Astrocyte (in vitro differentiated cells and primary cell): Measurements from ENCODE around the gene PODXL. TPM values are rescaled to one million over a fixed set of nuclear protein-coding genes. Genes with fewer than 3 reads are reported as not detected.

Experiments used
- DNase-seq: peaks from one replicate; pipeline ENCODE4 v3.0.0-alpha.2; 2010; ENCODE audit warnings: low read depth
- FAIRE-seq: peaks from 2 replicates; lab custom pipeline; 2011; peaks lifted over from hg19 to GRCh38; lab: Jason Lieb, UNC
- H2AFZ ChIP-seq: 2 replicates; pipeline ENCODE4 v1.6.0; 2012; ENCODE audit warnings: low read depth, low read length, inconsistent platforms
- H3K27ac ChIP-seq: 2 replicates; pipeline ENCODE4 v1.5.1; 2011; ENCODE audit warnings: low read depth, low read length, inconsistent platforms
- H3K27me3 ChIP-seq: 2 replicates; pipeline ENCODE4 v1.6.0; 2011; ENCODE audit warnings: low read length, inconsistent platforms; ENCODE audit not compliant: insufficient read depth
- H3K36me3 ChIP-seq: 2 replicates; pipeline ENCODE4 v1.5.1; 2011; ENCODE audit warnings: low read length, inconsistent platforms; ENCODE audit not compliant: insufficient read depth
- H3K4me1 ChIP-seq: 2 replicates; pipeline ENCODE4 v1.5.1; 2011; ENCODE audit warnings: low read length, inconsistent platforms; ENCODE audit not compliant: insufficient read depth
- H3K4me2 ChIP-seq: 2 replicates; pipeline ENCODE4 v1.6.0; 2012; ENCODE audit warnings: low read length, inconsistent platforms
- H3K4me3 ChIP-seq: 2 replicates; pipeline ENCODE4 v1.5.1; 2011; ENCODE audit warnings: low read depth, mild to moderate bottlenecking, low read length, inconsistent platforms; ENCODE audit not compliant: insufficient read depth
- H3K79me2 ChIP-seq: 2 replicates; pipeline ENCODE4 v1.6.0; 2012; ENCODE audit warnings: mild to moderate bottlenecking, low read length, inconsistent platforms; ENCODE audit not compliant: insufficient read depth
- H3K9ac ChIP-seq: 2 replicates; pipeline ENCODE4 v1.6.0; 2012; ENCODE audit warnings: mild to moderate bottlenecking, low read length, inconsistent platforms
- H3K9me3 ChIP-seq: 2 replicates; pipeline ENCODE4 v1.5.1; 2012; ENCODE audit warnings: low read depth, mild to moderate bottlenecking, low read length, inconsistent platforms; ENCODE audit not compliant: insufficient read depth
- H4K20me1 ChIP-seq: 2 replicates; pipeline ENCODE4 v1.6.0; 2012; ENCODE audit warnings: low read length, inconsistent platforms; ENCODE audit not compliant: insufficient read depth
- H3K27ac Mint-ChIP-seq: one replicate; pipeline ENCODE4 v1.8.0; 2021; ENCODE audit warnings: mild to moderate bottlenecking, mixed read lengths; ENCODE audit not compliant: unreplicated experiment
- H3K27me3 Mint-ChIP-seq: one replicate; pipeline ENCODE4 v1.8.0; 2021; ENCODE audit warnings: low read depth, mixed read lengths; ENCODE audit not compliant: unreplicated experiment
- H3K36me3 Mint-ChIP-seq: one replicate; pipeline ENCODE4 v1.8.0; 2021; ENCODE audit warnings: low read depth, mixed read lengths; ENCODE audit not compliant: unreplicated experiment
- H3K4me1 Mint-ChIP-seq: one replicate; pipeline ENCODE4 v1.8.0; 2021; ENCODE audit warnings: low read depth, mixed read lengths; ENCODE audit not compliant: unreplicated experiment
- H3K4me3 Mint-ChIP-seq: one replicate; pipeline ENCODE4 v1.8.0; 2021; ENCODE audit warnings: mild to moderate bottlenecking, moderate library complexity, mixed read lengths; ENCODE audit not compliant: unreplicated experiment
- H3K9me3 Mint-ChIP-seq: one replicate; pipeline ENCODE4 v1.8.0; 2021; ENCODE audit warnings: mild to moderate bottlenecking, mixed read lengths; ENCODE audit not compliant: unreplicated experiment
- EZH2 ChIP-seq: IDR thresholded peaks from 2 replicates; pipeline ENCODE4 v1.6.1; 2012; ENCODE audit warnings: mild to moderate bottlenecking, low read length, inconsistent platforms; ENCODE audit not compliant: insufficient read depth
- total RNA-seq: library from RNA; stranded (reverse); gene quantifications from 2 replicates; pipeline ENCODE4 v1.2.1, GENCODE V29; 2021
- TF ChIP-seq, protein P1 (sequence below): IDR thresholded peaks from 2 replicates; pipeline ENCODE4 v1.5.1; 2011; ENCODE audit warnings: low read depth, mild to moderate bottlenecking, inconsistent platforms, low read length, moderate library complexity; ENCODE audit not compliant: insufficient read depth

The PODXL gene
- total RNA-seq, 1 donor from 2014 or later = 47.1 TPM

DNA sequence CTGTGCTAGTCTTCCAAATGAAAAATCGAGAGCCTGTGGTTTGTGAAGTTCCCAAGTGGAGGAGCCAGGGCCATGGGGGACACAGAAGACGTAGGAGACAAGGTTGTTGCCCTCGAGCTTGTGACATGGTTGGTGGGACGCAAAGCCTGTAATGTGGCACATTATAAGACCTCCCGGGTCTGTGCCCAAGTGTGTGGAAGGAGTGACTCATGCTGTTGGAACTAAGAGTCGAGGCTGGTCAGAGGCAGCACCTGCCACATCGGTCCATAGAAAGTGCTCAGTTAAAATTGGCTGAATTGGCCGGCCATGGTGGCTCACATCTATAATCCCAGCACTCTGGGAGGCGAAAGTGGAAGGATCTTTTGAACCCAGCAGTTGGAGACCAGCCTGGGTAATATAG lies 27.0 kb upstream of the PODXL start:
- Histone ChIP-seq H3K9me3 (no peaks in the 10 kb centered on the region), H3K79me2 (no peaks in the 10 kb centered on the region), H3K4me3 (no peak overlapping the region), H3K4me1 (no peaks in the 10 kb centered on the region), H2AFZ (no peak overlapping the region), H4K20me1 (no peaks in the 10 kb centered on the region), H3K36me3 (no peaks in the 10 kb centered on the region), H3K4me2 (no peak overlapping the region), H3K27ac (no peak overlapping the region), H3K9ac (no peak overlapping the region), H3K27me3 (no peaks in the 10 kb centered on the region)
- no peaks in the 10 kb centered on the region for H3K36me3 Mint-ChIP-seq
- FAIRE-seq (no peak), DNase-seq (no peak)
- TF ChIP-seq, protein P1, sequence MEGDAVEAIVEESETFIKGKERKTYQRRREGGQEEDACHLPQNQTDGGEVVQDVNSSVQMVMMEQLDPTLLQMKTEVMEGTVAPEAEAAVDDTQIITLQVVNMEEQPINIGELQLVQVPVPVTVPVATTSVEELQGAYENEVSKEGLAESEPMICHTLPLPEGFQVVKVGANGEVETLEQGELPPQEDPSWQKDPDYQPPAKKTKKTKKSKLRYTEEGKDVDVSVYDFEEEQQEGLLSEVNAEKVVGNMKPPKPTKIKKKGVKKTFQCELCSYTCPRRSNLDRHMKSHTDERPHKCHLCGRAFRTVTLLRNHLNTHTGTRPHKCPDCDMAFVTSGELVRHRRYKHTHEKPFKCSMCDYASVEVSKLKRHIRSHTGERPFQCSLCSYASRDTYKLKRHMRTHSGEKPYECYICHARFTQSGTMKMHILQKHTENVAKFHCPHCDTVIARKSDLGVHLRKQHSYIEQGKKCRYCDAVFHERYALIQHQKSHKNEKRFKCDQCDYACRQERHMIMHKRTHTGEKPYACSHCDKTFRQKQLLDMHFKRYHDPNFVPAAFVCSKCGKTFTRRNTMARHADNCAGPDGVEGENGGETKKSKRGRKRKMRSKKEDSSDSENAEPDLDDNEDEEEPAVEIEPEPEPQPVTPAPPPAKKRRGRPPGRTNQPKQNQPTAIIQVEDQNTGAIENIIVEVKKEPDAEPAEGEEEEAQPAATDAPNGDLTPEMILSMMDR = no peak
- TF ChIP-seq EZH2 = no peak
- peaks cover 2% of the 10 kb centered on the region for H3K4me1 Mint-ChIP-seq
- H3K27ac Mint-ChIP-seq = no peak overlapping the region
- H3K27me3 Mint-ChIP-seq = peaks cover 4% of the 10 kb centered on the region
- no peaks in the 10 kb centered on the region for H3K9me3 Mint-ChIP-seq
- no peak overlapping the region for H3K4me3 Mint-ChIP-seq

DNA sequence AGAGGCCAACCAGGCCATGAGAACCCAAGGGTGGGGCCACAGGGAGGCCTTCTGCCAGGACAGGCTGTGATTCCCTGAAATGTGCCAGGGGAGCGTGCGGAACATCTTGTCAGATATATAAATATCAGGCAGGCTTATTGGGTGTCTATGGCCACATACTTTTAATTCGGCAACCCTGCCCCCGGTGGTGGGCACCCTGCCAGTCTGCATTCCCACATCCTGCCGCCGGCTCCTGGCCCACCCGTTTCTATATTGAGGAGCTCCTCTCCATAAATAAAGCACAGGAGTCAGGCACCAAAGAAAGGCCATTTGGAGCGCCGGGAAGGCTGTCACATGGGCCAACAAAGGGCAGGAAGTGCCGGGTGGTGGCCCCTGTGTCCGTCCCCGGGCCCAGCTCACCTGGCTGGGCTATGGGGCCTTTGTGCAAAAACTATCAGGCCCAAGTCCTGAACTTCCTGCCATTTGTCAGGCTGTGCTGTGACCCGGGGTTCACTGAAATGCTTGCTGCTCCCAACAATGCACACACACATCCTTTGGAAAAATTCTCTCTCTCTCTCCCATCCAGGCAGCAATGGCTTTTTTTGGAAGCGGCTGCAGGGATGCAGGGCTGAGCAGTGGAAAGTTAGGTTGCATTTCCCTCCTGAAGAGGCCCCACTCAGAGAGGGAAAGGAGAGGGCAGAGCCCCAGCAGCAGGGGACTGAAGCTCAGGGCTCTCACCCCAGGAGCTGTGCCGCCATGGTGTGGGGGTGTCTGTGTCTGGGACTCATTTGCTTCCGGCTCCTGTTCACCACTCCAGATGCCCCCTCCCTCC lies 25.0 kb upstream of the PODXL start:
- no peaks in the 10 kb centered on the region for H3K79me2 ChIP-seq
- H3K4me1 ChIP-seq = no peaks in the 10 kb centered on the region
- no peak for TF ChIP-seq EZH2
- TF ChIP-seq, protein P1 = no peak
- H3K4me3 ChIP-seq = no peak overlapping the region
- no peaks in the 10 kb centered on the region for H3K9me3 ChIP-seq
- no peaks in the 10 kb centered on the region for H3K36me3 ChIP-seq
- no peak for FAIRE-seq
- no peak overlapping the region for H3K4me3 Mint-ChIP-seq
- no peaks in the 10 kb centered on the region for H3K9me3 Mint-ChIP-seq
- no peaks in the 10 kb centered on the region for H4K20me1 ChIP-seq
- no peaks in the 10 kb centered on the region for H3K27me3 ChIP-seq
- peaks cover 7% of the 10 kb centered on the region for H3K27me3 Mint-ChIP-seq
- H3K27ac ChIP-seq = no peak overlapping the region
- H3K9ac ChIP-seq = no peak overlapping the region
- H3K4me2 ChIP-seq = no peak overlapping the region
- peak overlapping the region; percentile 56 for H2AFZ ChIP-seq
- H3K36me3 Mint-ChIP-seq = no peaks in the 10 kb centered on the region
- peaks cover 6% of the 10 kb centered on the region for H3K4me1 Mint-ChIP-seq
- no peak overlapping the region for H3K27ac Mint-ChIP-seq
- no peak for DNase-seq

DNA sequence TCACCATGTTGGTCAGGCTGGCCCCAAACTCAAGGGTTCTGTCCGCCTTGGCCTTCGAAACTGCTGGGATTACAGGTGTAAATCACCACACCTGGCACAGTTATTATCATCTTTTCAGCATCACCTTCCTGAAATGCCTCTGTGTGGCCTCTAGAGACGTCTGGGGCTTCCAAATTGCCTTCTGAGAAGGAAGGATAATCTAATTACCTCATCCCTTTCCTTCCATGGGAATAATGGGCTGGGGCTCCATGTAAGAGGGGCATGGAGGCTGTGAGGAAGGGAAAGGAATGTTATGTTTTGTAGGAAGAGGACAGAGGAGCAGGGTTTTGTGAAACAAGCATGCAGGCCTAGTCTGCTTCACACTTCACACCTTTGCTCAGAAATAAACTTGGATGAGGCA lies 22.2 kb upstream of the PODXL start:
- no peak overlapping the region for H3K4me3 ChIP-seq
- Mint-ChIP-seq H3K27me3 (peaks cover 12% of the 10 kb centered on the region), H3K4me3 (no peak overlapping the region), H3K4me1 (peaks cover 6% of the 10 kb centered on the region), H3K36me3 (no peaks in the 10 kb centered on the region), H3K9me3 (no peaks in the 10 kb centered on the region), H3K27ac (no peak overlapping the region)
- H2AFZ ChIP-seq = no peak overlapping the region
- H3K9me3 ChIP-seq = no peaks in the 10 kb centered on the region
- no peaks in the 10 kb centered on the region for H3K36me3 ChIP-seq
- no peaks in the 10 kb centered on the region for H4K20me1 ChIP-seq
- no peak overlapping the region for H3K27ac ChIP-seq
- FAIRE-seq (no peak), DNase-seq (no peak)
- TF ChIP-seq, protein P1 = no peak
- no peak for TF ChIP-seq EZH2
- no peak overlapping the region for H3K9ac ChIP-seq
- H3K4me2 ChIP-seq = no peak overlapping the region
- H3K27me3 ChIP-seq = no peaks in the 10 kb centered on the region
- H3K79me2 ChIP-seq = no peaks in the 10 kb centered on the region
- H3K4me1 ChIP-seq = no peaks in the 10 kb centered on the region
